Measurements from ENCODE around the gene PGC.

PGC gene

GRCh38 chr6:41786451-41787218 is 39.4 kb upstream of the PGC start:
- DNase-seq (ENCODE audit: low spot score) = peak; percentile 94

GRCh38 chr6:41785689-41786450 is 38.7 kb upstream of the PGC start:
- no peak for TF ChIP-seq CTCF (IDR thresholded peaks at IDR 0.05; ENCODE audit: extremely low read depth, missing control alignments)
- peak; percentile 48 for DNase-seq (ENCODE audit: low spot score)

More at GRCh38 chr6:41786451-41787218, 39.4 kb upstream of the PGC start:
- peak; percentile 72 for TF ChIP-seq CTCF (IDR thresholded peaks at IDR 0.05; ENCODE audit: extremely low read depth, missing control alignments)

GRCh38 chr6:41785254-41785653 is 38.1 kb upstream of the PGC start:
- no peak for TF ChIP-seq CTCF (IDR thresholded peaks at IDR 0.05; ENCODE audit: extremely low read depth, missing control alignments)
- DNase-seq (ENCODE audit: low spot score) = no peak

GRCh38 chr6:41784581-41785171 is 37.5 kb upstream of the PGC start:
- no peak for DNase-seq (ENCODE audit: low spot score)
- TF ChIP-seq CTCF (IDR thresholded peaks at IDR 0.05; ENCODE audit: extremely low read depth, missing control alignments) = no peak

GRCh38 chr6:41783106-41783780 is 36.0 kb upstream of the PGC start:
- no peak for TF ChIP-seq CTCF (IDR thresholded peaks at IDR 0.05; ENCODE audit: extremely low read depth, missing control alignments)
- DNase-seq (ENCODE audit: low spot score) = no peak

GRCh38 chr6:41781366-41781730 is 34.2 kb upstream of the PGC start:
- TF ChIP-seq CTCF (IDR thresholded peaks at IDR 0.05; ENCODE audit: extremely low read depth, missing control alignments) = no peak
- no peak for DNase-seq (ENCODE audit: low spot score)

Measured in GM20000 (cell line).